ENCODE data around the gene AOPEP. TPM values are rescaled to one million over a fixed set of nuclear protein-coding genes. Genes with fewer than 3 reads are reported as not detected.

Gene AOPEP
- total RNA-seq, 6 experiments from 2014 or later = 36.6 to 110 (median 63.3) TPM

DNA sequence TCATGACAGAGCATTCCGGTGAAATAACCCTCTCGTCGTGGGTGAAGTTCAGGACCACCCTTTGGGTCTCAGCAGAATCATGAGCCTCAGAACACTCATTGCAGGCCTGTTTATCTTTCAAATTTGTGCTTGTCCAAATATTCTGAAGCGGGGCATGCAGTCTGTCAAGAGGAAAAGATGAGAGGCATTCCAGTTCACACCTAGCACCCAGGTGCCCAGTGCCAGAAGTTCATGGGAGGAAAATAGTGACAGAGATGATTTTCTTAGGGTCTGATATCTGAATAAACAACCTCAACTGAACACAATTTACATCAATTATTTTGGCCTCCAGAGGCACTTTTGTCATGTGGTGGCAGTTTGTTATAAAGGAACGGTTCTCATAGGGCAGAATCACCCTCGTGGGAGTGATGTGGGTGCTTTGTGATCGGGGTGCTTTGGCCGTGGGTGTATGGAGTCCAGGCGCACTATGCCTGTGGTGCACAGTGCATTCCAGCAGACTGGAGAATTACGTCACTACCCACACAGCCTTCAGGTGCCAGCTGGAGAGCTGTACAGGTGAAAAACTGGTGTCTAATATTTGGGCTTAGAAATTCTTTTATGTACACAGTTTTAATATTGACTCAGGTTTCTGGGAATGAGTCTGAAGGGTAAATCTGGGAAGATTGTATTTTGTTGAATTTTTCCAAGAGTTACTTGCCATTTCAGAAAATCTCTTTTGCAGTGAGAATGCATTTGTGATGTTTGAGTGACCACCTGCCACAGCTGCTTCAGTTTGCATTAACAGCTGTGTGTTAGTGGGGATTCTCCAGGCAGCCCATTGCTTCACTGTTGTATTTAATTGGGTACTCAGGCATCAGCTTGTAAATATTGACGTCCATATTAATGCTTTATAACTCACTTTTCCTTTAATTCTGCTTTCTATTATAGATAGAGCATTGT lies 301.7 kb downstream of the AOPEP start:
- TF ChIP-seq, protein P1, sequence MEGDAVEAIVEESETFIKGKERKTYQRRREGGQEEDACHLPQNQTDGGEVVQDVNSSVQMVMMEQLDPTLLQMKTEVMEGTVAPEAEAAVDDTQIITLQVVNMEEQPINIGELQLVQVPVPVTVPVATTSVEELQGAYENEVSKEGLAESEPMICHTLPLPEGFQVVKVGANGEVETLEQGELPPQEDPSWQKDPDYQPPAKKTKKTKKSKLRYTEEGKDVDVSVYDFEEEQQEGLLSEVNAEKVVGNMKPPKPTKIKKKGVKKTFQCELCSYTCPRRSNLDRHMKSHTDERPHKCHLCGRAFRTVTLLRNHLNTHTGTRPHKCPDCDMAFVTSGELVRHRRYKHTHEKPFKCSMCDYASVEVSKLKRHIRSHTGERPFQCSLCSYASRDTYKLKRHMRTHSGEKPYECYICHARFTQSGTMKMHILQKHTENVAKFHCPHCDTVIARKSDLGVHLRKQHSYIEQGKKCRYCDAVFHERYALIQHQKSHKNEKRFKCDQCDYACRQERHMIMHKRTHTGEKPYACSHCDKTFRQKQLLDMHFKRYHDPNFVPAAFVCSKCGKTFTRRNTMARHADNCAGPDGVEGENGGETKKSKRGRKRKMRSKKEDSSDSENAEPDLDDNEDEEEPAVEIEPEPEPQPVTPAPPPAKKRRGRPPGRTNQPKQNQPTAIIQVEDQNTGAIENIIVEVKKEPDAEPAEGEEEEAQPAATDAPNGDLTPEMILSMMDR (IDR thresholded peaks at IDR 0.05) = no peak
- TF ChIP-seq POLR2A (IDR thresholded peaks at IDR 0.05) = peak; percentile 24
- Histone ChIP-seq H3K27me3 (no peaks in the 10 kb centered on the region), H3K9me3 (no peaks in the 10 kb centered on the region), H3K4me1 (peaks cover 0 to 80% (median 41%) of the 10 kb centered on the region in 4 donors), H3K27ac (peak overlapping the region; percentile 67 to 83 (median 77)), H3K4me3 (no peak overlapping the region), H3K36me3 (peaks cover 0 to 9% (median 1%) of the 10 kb centered on the region in 4 donors)
- WGBS (ENCODE audit: insufficient coverage, low coverage, low lambda C conversion rate, missing lambda C conversion rate) = 42% methylated on average over 10 of the region's 11 CpGs
- peak; percentile 68 to 88 (median 86) for DNase-seq
- ATAC-seq = peak; percentile 51 to 77 (median 66)
- intact Hi-C loops (cut with DNase I) = no loop called here

- no peaks in the 10 kb centered on the region for H3K27me3 ChIP-seq
- H3K27ac ChIP-seq = peak overlapping the region; percentile 67 to 83 (median 77)
- TF ChIP-seq POLR2A (IDR thresholded peaks at IDR 0.05) = no peak
- TF ChIP-seq, protein P1 (IDR thresholded peaks at IDR 0.05) = no peak
- H3K4me1 ChIP-seq = peaks cover 0 to 73% (median 38%) of the 10 kb centered on the region in 4 donors
- H3K36me3 ChIP-seq = peaks cover 0 to 9% (median 1%) of the 10 kb centered on the region in 4 donors
- no peak overlapping the region for H3K4me3 ChIP-seq
- 84% methylated on average over 5 of the region's 8 CpGs for WGBS (ENCODE audit: insufficient coverage, low coverage, low lambda C conversion rate, missing lambda C conversion rate)
- DNase-seq (no peak), ATAC-seq (no peak)
- H3K9me3 ChIP-seq = no peaks in the 10 kb centered on the region
- intact Hi-C loops (cut with DNase I) = no loop called here
Observed at GRCh38 chr9:95028853-95029219, 302.3 kb downstream of the AOPEP start.

- no peak overlapping the region for H3K4me3 ChIP-seq
- peak overlapping the region; percentile 67 to 83 (median 77) for H3K27ac ChIP-seq
- peaks cover 0 to 9% (median 1%) of the 10 kb centered on the region in 4 donors for H3K36me3 ChIP-seq
- DNase-seq = no peak
- TF ChIP-seq POLR2A (IDR thresholded peaks at IDR 0.05) = no peak
- TF ChIP-seq, protein P1 (IDR thresholded peaks at IDR 0.05) = no peak
- no peaks in the 10 kb centered on the region for H3K27me3 ChIP-seq
- intact Hi-C loops (cut with DNase I) = no loop called here
- no peaks in the 10 kb centered on the region for H3K9me3 ChIP-seq
- 75% methylated on average over 5 of the region's 5 CpGs for WGBS (ENCODE audit: insufficient coverage, low coverage, low lambda C conversion rate, missing lambda C conversion rate)
- ATAC-seq = no peak
- peaks cover 0 to 69% (median 36%) of the 10 kb centered on the region in 4 donors for H3K4me1 ChIP-seq
Observed at GRCh38 chr9:95029288-95029687, 302.8 kb downstream of the AOPEP start.

- Histone ChIP-seq H3K9me3 (no peaks in the 10 kb centered on the region), H3K4me1 (peaks cover 0 to 65% (median 34%) of the 10 kb centered on the region in 4 donors), H3K27me3 (no peaks in the 10 kb centered on the region), H3K36me3 (peaks cover 0 to 9% (median 1%) of the 10 kb centered on the region in 4 donors), H3K4me3 (no peak overlapping the region), H3K27ac (peak overlapping the region in 2 of 3 donors; percentile 77 to 83)
- intact Hi-C loops (cut with DNase I) = no loop called here
- 39% methylated on average over 2 of the region's 2 CpGs for WGBS (ENCODE audit: insufficient coverage, low coverage, low lambda C conversion rate, missing lambda C conversion rate)
- no peak for ATAC-seq
- no peak for DNase-seq
- TF ChIP-seq, protein P1 (IDR thresholded peaks at IDR 0.05) = no peak
- no peak for TF ChIP-seq POLR2A (IDR thresholded peaks at IDR 0.05)
Observed at GRCh38 chr9:95029720-95030119, 303.2 kb downstream of the AOPEP start.
